ENCODE measurements around the gene SLC47A2. TPM values are rescaled to one million over a fixed set of nuclear protein-coding genes. Genes with fewer than 3 reads are reported as not detected.
A peak's percentile ranks its signal among the peaks of the same experiment; 100 is the strongest.

Gene SLC47A2
- total RNA-seq, 2 donors from 2014 or later: not detected

GRCh38 chr17:19656851-19657581 lies 59.4 kb downstream of the SLC47A2 start:
- Histone ChIP-seq H3K4me3 (no peak overlapping the region), H3K9me3 (no peaks in the 10 kb centered on the region), H3K4me1 (ENCODE audit: control insufficient read depth in 1 of 2, low read depth in 2 of 2) (peaks cover 16 to 58% of the 10 kb centered on the region in 2 donors), H3K36me3 (peaks cover 34% of the 10 kb centered on the region), H3K27ac (peak overlapping the region; percentile 29 to 51), H3K27me3 (replicated peaks; ENCODE audit: insufficient read depth) (no peaks in the 10 kb centered on the region)
- no peak for TF ChIP-seq CTCF (IDR thresholded peaks at IDR 0.05)
- DNase-seq (ENCODE audit: low spot score) (no peak), ATAC-seq (ENCODE audit: insufficient number of reproducible peaks, low FRiP score, low read depth) (no peak)

GRCh38 chr17:19656336-19656735 lies 60.0 kb downstream of the SLC47A2 start:
- H3K9me3 ChIP-seq: no peaks in the 10 kb centered on the region
- ATAC-seq (ENCODE audit: insufficient number of reproducible peaks, low FRiP score, low read depth) (no peak), DNase-seq (ENCODE audit: low spot score) (no peak)
- no peaks in the 10 kb centered on the region for H3K27me3 ChIP-seq (replicated peaks; ENCODE audit: insufficient read depth)
- no peak overlapping the region for H3K4me3 ChIP-seq
- TF ChIP-seq CTCF (IDR thresholded peaks at IDR 0.05): no peak
- H3K27ac ChIP-seq: no peak overlapping the region
- H3K36me3 ChIP-seq: peaks cover 31% of the 10 kb centered on the region
- peaks cover 23 to 65% of the 10 kb centered on the region in 2 donors for H3K4me1 ChIP-seq (ENCODE audit: control insufficient read depth in 1 of 2, low read depth in 2 of 2)

- ATAC-seq (ENCODE audit: insufficient number of reproducible peaks, low FRiP score, low read depth) (no peak), DNase-seq (ENCODE audit: low spot score) (no peak)
- peaks cover 30 to 78% of the 10 kb centered on the region in 2 donors for H3K4me1 ChIP-seq (ENCODE audit: control insufficient read depth in 1 of 2, low read depth in 2 of 2)
- H3K9me3 ChIP-seq: no peaks in the 10 kb centered on the region
- no peak overlapping the region for H3K27ac ChIP-seq
- peaks cover 31% of the 10 kb centered on the region for H3K36me3 ChIP-seq
- H3K4me3 ChIP-seq: no peak overlapping the region
- no peak for TF ChIP-seq CTCF (IDR thresholded peaks at IDR 0.05)
- no peaks in the 10 kb centered on the region for H3K27me3 ChIP-seq (replicated peaks; ENCODE audit: insufficient read depth)
Measured at GRCh38 chr17:19654896-19655295, 61.5 kb downstream of the SLC47A2 start.

- no peaks in the 10 kb centered on the region for H3K27me3 ChIP-seq (replicated peaks; ENCODE audit: insufficient read depth)
- ATAC-seq (ENCODE audit: insufficient number of reproducible peaks, low FRiP score, low read depth): no peak
- peaks cover 31% of the 10 kb centered on the region for H3K36me3 ChIP-seq
- H3K4me1 ChIP-seq (ENCODE audit: control insufficient read depth in 1 of 2, low read depth in 2 of 2): peaks cover 32 to 78% of the 10 kb centered on the region in 2 donors
- TF ChIP-seq CTCF (IDR thresholded peaks at IDR 0.05): no peak
- H3K4me3 ChIP-seq: no peak overlapping the region
- no peak for DNase-seq (ENCODE audit: low spot score)
- H3K27ac ChIP-seq: no peak overlapping the region
- H3K9me3 ChIP-seq: no peaks in the 10 kb centered on the region
Measured at GRCh38 chr17:19654342-19654886, 62.0 kb downstream of the SLC47A2 start.

- no peaks in the 10 kb centered on the region for H3K9me3 ChIP-seq
- ATAC-seq (ENCODE audit: insufficient number of reproducible peaks, low FRiP score, low read depth) (no peak), DNase-seq (ENCODE audit: low spot score) (no peak)
- no peaks in the 10 kb centered on the region for H3K27me3 ChIP-seq (replicated peaks; ENCODE audit: insufficient read depth)
- peaks cover 26 to 64% of the 10 kb centered on the region in 2 donors for H3K4me1 ChIP-seq (ENCODE audit: control insufficient read depth in 1 of 2, low read depth in 2 of 2)
- H3K4me3 ChIP-seq: peak overlapping the region; percentile 3
- peaks cover 26% of the 10 kb centered on the region for H3K36me3 ChIP-seq
- no peak for TF ChIP-seq CTCF (IDR thresholded peaks at IDR 0.05)
- peak overlapping the region; percentile 64 to 70 for H3K27ac ChIP-seq
Measured at GRCh38 chr17:19652595-19652994, 63.8 kb downstream of the SLC47A2 start.

All from thoracic aorta (tissue), 2 donors.